ENCODE data around the gene SPA17.

The SPA17 gene

GRCh38 chr11:124722176-124722575 is 48.5 kb downstream of the SPA17 start:
- FAIRE-seq (no peak), DNase-seq (ENCODE audit: low spot score) (no peak)

- no peak for FAIRE-seq
- DNase-seq (ENCODE audit: low spot score): no peak
Measured at GRCh38 chr11:124724979-124725718, 51.4 kb downstream of the SPA17 start.

GRCh38 chr11:124725719-124726105 is 52.0 kb downstream of the SPA17 start:
- no peak for DNase-seq (ENCODE audit: low spot score)
- FAIRE-seq: no peak

- FAIRE-seq (no peak), DNase-seq (ENCODE audit: low spot score) (no peak)
Measured at GRCh38 chr11:124727474-124727873, 53.8 kb downstream of the SPA17 start.

GRCh38 chr11:124728134-124728533 is 54.4 kb downstream of the SPA17 start:
- DNase-seq (ENCODE audit: low spot score): no peak
- no peak for FAIRE-seq

GRCh38 chr11:124729571-124729970 is 55.9 kb downstream of the SPA17 start:
- FAIRE-seq (no peak), DNase-seq (ENCODE audit: low spot score) (no peak)

- DNase-seq (ENCODE audit: low spot score) (no peak), FAIRE-seq (no peak)
Measured at GRCh38 chr11:124732230-124732629, 58.5 kb downstream of the SPA17 start.

GRCh38 chr11:124736736-124737135 is 63.0 kb downstream of the SPA17 start:
- DNase-seq (ENCODE audit: low spot score): no peak
- no peak for FAIRE-seq

- no peak for FAIRE-seq
- DNase-seq (ENCODE audit: low spot score): no peak
Measured at GRCh38 chr11:124737638-124738305, 64.1 kb downstream of the SPA17 start.

- FAIRE-seq (no peak), DNase-seq (ENCODE audit: low spot score) (no peak)
Measured at GRCh38 chr11:124738713-124739478, 65.2 kb downstream of the SPA17 start.

GRCh38 chr11:124739479-124740276 is 66.0 kb downstream of the SPA17 start, which contains the start of gene NRGN:
Gene NRGN, plus strand, starts transcription at chr11:124739942. Its CDS starts 143 bp downstream, at chr11:124740085.
- no peak for FAIRE-seq
- DNase-seq (ENCODE audit: low spot score): peak; percentile 79

GRCh38 chr11:124740277-124740882 is 66.7 kb downstream of the SPA17 start:
- peak; percentile 26 for DNase-seq (ENCODE audit: low spot score)
- FAIRE-seq: no peak

GRCh38 chr11:124742555-124742954 is 68.9 kb downstream of the SPA17 start:
- DNase-seq (ENCODE audit: low spot score) (no peak), FAIRE-seq (no peak)

GRCh38 chr11:124743050-124743449 is 69.3 kb downstream of the SPA17 start:
- FAIRE-seq: no peak
- DNase-seq (ENCODE audit: low spot score): no peak

GRCh38 chr11:124745270-124745834 is 71.6 kb downstream of the SPA17 start:
- FAIRE-seq: no peak
- DNase-seq (ENCODE audit: low spot score): no peak

- DNase-seq (ENCODE audit: low spot score) (peak; percentile 33), FAIRE-seq (no peak)
Measured at GRCh38 chr11:124745835-124746620, 72.3 kb downstream of the SPA17 start.

- DNase-seq (ENCODE audit: low spot score): peak; percentile 76
- no peak for FAIRE-seq
Measured at GRCh38 chr11:124746621-124747243, 73.0 kb downstream of the SPA17 start.
